CD4-positive, alpha-beta T cell treated with Interleukin-21 for 1 hour (primary cell): ENCODE results near the gene ORC6.

Source experiments
- DNase-seq: peaks from one replicate; pipeline ENCODE4 v3.0.0-alpha.2; 2020

Gene ORC6

DNA sequence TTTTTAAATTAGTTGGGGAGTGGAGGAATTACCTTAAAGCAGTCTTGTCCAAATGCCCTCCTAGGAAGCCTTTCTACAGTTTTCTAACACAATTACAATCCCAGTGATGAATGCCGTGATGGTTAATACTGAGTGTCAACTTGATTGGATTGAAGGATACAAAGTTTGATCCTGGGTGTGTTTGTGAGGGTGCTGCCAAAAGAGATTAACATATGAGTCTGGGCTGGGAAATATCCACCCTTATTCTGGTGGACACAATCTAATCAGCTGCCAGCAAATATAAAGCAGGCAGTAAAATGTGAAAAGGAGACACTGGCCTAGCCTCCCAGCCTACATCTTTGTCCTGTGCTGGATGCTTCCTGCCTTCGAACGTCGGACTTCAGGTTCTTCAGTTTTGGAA is 12.2 kb downstream of the ORC6 start:
- DNase-seq: no peak

DNA sequence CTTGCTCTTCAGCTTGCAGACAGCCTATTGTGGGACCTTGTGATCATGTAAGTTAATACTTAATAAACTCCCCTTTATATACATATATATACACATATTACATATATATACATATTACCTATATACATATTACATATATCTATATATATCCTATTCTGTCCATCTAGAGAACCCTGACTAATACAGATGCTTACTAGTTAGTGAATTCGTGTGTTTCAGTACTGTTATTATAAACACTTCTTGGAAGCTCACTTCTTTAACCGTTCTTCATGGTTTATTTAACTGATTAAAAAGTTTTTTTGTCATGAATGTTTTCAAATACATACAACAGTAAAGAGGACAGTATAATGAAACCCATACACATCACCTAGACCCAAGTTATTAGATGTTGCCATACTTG is 12.6 kb downstream of the ORC6 start:
- no peak for DNase-seq

DNA sequence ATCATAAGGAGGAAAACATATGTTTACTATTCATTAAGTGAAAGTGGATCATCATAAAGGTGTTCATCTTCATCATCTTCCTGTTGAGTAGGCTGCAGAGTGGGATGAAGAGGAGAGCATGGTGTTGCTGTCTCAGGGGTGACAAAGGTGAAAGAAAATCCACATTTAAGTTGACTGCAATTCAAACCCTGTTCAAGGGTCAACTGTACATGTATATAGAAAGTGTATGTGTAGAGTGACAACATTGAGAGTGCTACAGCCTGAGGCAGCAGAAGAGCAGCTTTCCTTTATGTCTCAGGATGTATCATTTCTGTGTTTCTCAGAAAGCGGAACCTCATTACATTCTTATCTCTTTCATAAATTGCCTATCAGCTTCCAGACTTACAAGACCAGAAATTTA is 17.2 kb downstream of the ORC6 start:
- no peak for DNase-seq

DNA sequence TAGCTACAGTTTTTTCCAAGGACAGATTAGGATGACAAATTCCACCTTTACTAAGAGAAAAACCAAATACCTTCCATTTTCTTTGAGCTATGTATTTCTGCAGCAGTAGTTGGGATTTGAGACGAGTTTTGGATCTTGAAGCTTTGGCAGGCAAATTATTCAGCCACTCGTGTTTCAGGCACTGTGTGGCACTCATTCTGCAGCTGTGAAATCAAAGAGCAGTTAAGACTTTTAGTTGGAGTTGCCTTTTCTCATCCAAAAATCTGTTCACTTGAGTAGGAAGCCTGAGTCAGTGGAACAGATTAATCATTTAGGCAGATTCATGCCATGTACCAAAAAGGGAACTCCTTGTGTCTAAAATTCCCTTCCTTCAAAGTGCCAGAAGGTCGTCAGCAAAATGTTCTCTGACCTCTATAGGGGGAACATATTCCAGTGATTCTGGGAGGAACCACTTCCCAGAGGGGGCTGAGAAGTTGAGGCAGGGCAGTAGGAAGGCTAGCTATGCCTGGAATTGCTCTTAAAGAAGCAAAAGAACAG is 20.1 kb downstream of the ORC6 start:
- DNase-seq: no peak

DNA sequence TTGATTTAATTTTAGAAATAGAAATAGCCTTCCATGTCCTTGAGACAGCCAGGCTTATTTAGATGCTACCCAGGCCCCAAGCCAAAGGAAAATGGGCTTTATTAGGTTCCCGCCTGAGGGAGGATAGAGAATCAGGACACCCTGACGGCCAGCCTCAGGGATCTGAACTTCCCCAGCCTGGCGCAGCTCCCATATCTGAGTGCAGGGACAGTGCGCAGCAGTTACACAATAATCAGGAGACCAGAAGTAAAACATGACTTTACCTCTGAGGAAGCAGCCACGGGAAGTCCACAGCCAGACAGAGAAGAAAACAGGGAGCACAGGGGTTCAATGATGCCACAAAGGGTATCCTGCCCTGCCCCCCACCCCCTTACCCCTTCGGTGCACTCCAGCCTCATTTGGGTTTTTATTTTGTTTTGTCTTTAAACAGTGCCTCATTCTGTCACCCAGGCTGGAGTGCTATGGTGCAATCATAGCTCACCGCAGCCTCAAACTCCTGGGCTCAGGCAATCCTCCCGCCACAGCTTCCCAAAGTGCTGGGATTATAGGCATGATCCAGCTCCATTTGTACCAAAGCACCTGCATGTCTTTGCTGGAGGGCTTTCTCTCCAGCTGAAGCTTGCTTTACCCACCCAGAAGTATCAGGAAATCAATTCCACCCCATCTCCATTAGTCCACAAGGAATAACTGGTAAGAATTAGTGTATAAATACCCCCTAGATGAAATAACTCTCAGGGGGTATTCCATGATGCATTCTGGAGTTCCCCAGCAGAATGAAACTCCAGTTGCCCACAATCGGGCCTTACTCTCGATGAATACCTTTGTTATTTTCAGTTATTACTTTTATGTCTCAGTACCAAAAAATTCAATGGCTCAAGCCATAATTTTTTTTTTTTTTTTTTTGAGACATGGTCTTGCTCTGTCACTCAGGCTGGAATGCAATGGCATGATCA is 21.9 kb downstream of the ORC6 start:
- no peak for DNase-seq

DNA sequence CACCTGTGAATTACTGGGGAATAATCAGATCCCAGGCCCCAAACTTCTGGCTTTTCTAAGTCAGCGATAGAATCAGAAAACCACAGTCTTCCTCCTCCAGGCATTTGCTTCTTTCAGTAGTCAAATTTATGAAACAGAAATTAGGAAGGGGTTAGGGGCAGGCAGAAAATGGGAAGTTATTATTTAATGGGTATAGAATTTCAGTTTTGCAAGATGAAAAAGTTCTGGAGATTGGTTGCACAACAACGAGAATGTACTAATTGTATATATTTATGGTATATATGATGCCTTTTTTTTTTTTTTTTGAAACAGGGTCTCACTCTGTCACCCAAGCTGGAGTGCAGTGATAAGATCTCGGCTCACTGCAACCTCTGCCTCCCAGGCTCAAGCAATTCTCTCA is 23.5 kb downstream of the ORC6 start:
- no peak for DNase-seq

DNA sequence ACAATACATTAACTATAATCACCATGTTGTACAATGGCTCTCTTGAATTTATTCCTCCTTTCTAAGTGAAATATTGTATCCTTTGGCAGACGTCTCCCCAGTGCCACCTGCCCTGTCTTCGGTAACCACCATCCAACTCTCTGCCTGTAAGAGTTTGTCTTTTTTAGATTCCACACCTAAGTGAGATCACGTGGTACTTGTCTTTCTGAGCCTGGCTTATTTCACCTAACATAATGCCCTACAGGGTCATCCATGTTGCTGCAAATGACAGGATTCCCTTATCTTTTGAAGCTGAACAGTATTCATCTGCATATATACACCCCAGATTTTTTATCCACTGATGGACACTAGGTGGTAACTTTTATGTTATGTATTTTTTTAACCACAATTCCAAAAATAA is 24.2 kb downstream of the ORC6 start:
- DNase-seq: no peak

DNA sequence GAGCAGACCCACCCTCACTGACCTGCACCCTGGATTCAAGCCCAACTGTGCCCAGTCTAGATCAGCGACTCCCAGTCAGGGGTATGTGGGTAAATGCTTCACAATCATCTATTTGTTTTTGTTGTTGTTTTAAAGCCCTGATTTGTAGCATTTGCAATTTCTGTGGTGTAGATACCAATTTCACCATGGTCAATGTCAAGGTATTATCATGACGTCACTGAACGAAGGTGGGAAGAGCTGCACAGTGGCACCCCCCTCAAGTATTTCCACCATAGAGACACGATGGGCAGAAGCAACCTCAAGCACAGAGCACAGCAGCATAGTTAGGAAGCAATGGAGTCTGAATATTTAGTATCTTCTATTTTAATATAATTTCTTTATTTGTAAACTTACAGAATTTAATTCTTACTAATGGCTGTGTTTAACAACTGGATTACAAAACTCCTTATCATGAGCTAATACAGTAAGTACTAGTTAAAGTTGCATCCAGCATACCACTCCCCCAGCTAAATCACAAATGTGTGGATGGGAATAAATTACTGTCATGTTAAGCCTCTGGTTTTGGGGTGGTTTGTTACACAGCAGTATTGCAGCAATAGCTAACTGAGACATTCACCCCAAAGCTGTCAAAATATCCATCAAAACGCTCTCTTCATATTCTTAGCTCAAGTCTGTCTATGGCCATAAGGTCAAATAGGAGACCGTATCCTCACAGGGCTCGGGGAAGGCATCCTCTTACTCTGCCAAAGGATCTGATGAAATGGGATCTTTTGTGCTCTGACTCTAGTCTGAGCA is 25.5 kb downstream of the ORC6 start:
- no peak for DNase-seq

DNA sequence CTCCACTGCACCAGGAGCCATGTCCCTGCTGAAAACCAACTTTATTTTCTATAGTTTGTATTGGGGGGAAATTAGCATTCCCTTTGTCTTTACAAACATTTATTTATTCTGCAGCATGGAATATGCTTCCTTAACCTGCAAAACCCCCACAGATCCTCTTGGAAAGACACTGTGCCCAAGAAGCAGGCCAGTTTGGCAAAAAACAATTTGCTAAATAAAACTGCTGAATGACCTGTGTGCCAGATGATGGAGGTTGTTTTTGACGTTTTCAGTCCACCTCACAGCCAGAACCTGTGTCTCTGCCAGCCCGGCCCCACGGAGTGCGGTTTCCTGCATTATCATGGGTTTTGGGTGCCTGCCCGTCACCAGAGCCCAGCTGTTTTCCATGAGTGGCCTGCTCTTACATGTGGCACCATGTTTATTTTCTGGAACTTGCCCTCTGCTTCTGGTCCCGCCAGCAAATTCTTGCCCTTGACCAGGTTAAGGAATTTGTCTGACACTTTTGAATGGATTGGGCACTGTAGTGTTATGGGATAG is 26.4 kb downstream of the ORC6 start:
- DNase-seq: no peak

DNA sequence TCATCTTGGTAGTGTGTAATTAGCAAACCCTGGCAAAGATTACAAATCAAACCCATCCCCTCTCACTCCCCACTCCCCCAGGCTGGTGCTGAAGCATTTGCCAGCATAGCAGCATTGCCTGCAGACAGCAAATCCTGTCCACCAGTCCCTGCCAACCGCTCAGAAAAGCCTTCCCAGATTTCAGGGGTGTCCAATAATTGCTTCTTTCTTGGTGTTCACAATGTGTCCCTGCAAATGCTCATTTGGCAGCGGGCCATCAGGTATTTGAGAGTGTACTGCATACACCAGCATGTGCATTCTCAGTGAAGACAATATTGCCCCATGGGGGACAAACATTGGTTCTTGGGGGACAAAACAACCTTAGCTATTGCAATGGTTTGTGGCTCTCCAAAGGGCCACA is 28.2 kb downstream of the ORC6 start:
- DNase-seq: no peak

DNA sequence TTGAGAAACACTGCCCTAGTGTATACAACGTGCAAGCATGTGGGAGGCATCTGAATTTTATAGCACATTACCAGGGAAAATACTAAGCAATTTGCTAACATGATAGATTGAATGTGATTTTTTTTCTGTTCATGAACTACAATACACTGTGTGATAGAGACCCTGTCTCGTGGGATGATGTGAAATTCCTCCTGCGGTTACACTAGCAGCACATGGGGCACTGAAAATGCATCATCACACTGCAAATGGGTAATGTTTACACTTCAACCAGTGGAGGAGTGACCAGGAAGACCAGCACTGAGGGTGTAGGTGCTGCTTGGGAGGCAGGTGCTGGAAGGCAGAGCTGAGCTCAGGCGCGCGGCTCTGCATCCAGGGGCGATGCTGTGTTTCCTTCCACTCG is 28.8 kb downstream of the ORC6 start:
- no peak for DNase-seq

DNA sequence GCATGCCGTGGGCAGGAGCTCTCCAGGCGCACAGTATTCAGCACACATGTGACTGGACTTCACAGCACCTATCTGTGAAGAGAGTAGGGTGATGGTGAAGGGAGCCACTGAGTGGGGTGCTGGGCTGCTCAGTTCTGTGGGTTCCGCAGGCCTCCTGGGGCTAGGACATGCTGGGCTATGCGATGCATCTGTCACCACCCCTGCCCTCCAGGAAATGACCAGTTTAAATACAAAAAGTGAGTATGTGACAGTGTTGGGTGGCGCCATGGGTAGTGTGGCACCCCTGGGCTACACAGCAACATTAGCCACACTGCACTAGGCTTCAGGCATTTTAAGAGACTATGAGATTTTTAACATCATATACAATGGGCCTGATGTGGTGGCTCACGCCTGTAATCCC is 30.1 kb downstream of the ORC6 start:
- DNase-seq: no peak

DNA sequence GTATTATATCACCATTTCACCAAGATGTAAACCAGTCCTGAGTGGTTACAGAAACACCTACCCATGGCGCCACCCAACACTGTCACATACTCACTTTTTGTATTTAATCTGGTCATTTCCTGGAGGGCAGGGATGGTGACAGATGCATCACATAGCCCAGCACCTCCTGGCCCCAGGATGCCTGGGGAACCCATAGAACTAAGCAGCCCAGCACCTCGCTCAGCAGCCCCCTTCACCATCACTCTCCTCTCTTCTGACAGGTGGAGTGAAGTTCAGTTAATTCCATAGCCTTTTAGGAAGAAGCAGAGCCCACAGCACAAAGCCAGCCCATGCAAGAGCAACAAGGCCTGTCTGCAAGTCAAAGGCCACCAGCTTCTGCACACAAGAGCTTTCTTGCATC is 31.2 kb downstream of the ORC6 start:
- no peak for DNase-seq

DNA sequence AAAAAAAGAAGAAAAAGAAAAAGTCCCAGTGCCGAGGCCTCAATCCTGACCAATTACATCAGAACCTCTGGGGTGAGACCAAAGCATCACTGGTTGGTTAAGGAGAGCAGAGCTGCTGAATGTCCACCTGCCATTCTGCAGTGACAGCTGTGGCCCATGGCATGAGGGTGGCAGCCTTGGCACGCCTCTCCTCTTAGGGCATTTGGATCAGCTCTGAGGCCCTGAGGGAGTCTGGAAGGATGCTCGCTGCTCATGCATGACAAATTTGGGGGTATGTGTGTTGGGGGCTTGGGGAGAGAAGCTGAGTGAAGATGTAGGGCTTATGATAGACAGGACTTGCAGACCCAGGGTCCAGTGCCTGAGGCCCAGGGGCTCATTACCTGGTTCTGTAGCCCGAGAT is 32.4 kb downstream of the ORC6 start:
- no peak for DNase-seq

DNA sequence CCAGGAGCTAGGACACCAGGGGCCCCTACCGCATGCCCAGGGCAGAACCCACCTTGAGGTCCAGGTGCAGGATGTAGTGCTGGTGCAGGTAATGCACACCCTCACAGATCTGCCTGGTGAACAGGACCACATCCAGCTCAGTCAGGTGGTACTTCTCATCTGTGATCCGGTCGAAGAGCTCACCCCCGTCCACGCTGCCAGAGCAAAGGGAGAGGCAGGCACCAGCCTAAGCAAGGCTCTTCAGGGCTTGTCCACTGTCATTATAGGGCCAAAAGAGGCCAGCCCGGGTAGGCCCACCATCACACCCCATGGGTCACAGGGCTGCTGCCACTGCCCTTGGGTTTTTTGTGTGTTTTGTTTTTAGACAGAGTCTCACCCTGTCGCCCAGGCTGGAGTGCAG is 37.7 kb downstream of the ORC6 start:
- DNase-seq: no peak

DNA sequence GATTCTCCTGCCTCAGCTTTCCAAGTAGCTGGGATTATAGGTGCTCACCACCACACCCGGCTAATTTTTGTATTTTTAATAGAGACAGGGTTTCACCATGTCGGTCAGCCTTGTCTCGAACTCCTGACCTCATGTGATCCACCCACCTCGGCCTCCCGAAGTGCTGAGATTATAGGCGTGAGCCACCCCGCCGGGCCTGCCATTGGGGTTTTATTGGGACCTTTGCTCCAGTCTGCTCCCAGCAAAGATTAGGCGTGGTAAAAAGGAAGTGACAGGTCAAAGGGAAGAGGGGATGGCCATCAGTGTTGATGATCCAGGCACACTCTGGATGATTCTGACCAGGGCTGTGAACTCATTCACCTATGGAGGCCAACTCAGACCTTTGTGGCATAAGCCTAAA is 38.2 kb downstream of the ORC6 start:
- no peak for DNase-seq

DNA sequence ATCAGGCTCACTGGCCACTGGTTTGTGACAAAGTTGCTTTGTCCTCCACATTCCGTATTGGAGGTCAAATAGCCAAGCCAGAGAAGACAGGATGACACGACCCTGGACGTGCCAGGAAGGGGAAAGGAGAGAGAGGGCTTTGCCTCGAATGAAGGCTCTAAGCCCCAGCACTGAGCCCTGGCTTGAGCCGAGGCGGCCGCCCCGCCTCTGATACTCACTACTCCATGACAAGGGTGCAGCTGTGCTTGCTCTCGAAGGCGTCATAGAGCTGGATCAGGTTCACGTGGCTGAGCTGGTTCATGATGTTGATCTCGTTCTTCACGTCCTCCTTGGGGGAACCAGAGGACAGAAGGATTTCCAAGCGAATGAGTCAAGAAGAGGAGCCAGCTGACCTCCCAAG is 39.3 kb downstream of the ORC6 start:
- no peak for DNase-seq

DNA sequence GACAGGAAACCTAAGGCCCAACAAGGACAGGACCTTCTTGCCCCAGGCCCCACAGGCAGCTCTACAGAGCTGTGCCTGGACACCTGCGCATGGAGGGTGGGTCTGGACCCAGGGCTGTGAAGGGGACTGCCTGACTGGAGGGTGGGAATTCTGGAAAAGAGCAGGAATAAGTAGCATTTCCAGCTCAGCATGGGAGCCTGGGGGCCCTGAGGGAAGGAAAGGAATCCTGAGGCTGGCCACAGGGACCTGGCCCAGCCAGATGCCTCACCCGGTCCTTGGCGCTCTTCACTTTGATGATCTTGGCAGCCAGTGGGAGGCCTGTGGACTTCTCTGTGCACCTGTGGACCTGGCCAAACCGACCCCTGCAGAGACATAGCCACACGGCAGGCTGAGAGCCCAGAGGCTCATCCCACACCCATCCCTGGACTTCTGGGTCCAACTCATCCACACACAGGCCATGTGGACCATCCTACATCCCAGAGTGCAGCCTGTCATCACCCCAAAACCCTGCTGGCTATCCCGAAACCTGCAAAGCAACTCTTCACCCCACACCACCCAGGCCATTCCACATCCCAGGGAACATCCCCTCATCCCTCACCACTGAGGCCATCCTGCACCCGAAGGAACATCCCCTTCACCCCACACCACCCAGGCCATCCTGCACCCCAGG is 40.0 kb downstream of the ORC6 start:
- DNase-seq: no peak

DNA sequence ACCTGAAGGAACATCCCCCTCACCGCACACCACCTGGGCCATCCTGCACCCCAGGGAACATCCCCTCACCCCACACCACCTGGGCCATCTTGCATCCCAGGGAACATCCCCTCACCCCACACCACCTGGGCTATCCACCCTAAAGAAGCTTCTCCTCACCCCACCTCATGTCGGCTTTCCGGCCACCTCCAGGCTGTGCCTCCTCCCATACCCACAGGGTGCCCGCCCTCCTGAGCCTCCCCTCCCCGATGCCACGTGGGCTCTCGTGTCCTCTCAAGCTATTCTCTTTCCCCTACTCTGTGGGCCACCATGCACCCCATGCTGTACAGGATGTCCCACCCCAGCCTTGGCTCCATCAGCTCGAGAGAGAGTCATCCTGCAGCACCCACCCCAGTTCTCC is 40.7 kb downstream of the ORC6 start:
- no peak for DNase-seq

DNA sequence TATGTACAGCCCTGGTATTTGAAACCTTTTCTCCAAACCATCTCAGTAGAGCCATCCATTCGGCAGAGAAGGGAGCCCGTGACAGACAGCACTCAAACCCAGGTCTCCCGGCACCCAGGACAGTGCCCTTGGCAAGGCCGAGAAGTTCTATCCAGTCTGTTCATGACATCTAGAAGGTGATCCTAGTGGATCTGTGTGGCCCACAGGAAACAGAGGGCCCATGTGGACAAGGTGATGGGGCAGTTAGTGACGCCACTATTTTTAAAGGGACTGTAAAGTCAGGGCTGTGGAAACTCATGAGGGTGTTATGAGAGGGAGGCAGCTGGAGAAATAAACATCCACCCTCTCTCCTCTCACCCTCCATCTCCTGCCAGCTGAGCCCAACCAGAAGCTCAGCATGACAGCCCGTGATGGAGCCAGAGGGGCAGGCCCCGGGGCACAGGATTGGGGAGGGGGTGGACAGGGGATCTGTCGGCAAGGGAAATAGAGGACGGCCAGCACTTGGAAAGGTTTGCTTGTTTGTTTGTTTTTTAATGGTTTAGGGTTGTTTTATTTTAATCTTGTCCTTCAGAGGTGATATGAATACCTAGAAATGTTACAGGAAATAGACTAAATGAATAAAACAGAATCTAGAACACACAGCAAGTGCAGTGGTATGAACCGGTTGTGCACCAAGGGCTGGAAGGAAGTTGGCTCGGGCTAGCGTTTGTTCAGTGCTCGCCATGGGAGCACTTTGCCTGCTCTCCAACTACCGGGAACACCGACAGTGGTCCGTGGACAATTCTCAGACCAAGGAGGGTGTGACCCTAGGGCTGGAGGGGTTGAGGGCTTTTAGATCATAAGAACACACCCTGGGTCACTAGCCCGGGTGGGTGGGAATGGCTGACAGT is 41.6 kb downstream of the ORC6 start:
- no peak for DNase-seq

DNA sequence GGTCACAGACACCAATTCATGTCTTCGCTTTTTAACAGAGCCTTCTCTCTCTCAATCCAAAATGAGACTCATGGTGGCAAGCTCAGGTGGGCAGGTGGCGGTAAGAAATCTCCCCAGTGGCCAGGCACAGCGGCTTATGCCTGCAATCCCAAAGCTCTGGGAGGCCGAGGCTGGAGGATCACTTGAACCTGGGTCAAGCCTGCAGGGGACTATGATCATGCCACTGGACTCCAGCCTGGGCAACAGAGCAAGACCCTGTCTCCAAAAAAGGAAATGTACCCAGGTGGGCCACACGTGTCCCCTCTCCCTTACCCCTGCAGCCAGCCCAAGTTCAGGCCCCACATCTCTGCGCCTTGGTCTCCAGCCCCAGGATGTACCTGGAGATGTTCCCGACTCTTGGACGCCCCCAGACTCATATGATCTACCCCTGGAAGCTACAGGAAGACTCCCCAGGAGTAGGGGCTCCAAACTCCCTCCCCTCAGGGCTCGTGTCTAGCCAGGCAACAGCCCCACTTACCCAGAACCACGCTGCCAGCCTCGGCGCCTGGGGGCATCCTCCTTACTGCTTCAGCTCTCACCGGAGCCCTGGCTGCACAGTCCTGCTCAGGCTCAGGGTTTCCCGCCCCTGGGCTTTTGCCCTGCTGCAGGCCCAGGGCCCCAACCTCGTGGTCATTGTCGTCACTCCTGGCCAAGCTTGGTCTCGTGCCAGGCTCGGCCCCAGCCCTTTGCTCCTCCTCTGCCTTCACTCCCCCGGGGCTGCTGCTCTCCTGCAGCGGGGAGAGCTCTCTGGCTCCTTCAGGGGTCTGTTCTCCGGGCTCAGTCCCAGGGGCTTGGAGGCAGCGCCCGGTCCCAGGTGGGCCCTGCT is 42.5 kb downstream of the ORC6 start:
- DNase-seq: no peak
